Sigmoid colon (tissue), 7 donors: ENCODE measurements around the gene PRRT2. TPM values are rescaled to one million over a fixed set of nuclear protein-coding genes. Genes with fewer than 3 reads are reported as not detected.

ENCODE experiments used
- DNase-seq: peaks from one replicate; pipeline ENCODE4 v3.0.0-alpha.2; 2019
- H3K27ac ChIP-seq, 4 donors: fragments of 200-600 bp; sonication (generic); one replicate each; pipeline ENCODE4 v1.5.1; 2016 to 2019; ENCODE audit warnings: mild to moderate bottlenecking in 1 of 4
- H3K27me3 ChIP-seq, 3 donors: fragments of 200-600 bp; sonication (generic); one replicate each; pipeline ENCODE4 v1.5.1; 2019; ENCODE audit warnings: mild to moderate bottlenecking in 1 of 3
- H3K36me3 ChIP-seq, 4 donors: fragments of 200-600 bp; sonication (generic); one replicate each; pipeline ENCODE4 v1.5.1; 2016 to 2019
- H3K4me1 ChIP-seq, 4 donors: fragments of 200-600 bp; sonication (generic); one replicate each; pipeline ENCODE4 v1.5.1; 2017 to 2019
- H3K4me3 ChIP-seq, 4 donors: fragments of 200-600 bp; sonication (generic); one replicate each; pipeline ENCODE4 v1.5.1; 2017 to 2019; ENCODE audit warnings: mild to moderate bottlenecking in 2 of 4, moderate library complexity in 1 of 4
- H3K9me3 ChIP-seq, 4 donors: fragments of 200-600 bp in 3 of 4; sonication (generic) in 3 of 4; one replicate each; pipeline versions ENCODE4 v1.5.1 to v1.6.1; 2013 to 2019
- EP300 ChIP-seq, 4 donors: sonication (generic); formaldehyde crosslinking; IDR thresholded peaks; one replicate each; pipeline ENCODE4 v1.6.1; 2017; ENCODE audit warnings: antibody characterized with exemption in 4 of 4
- POLR2A ChIP-seq, 2 donors: fragments of 450-650 bp; IDR thresholded peaks; one replicate each; pipeline ENCODE4 v1.6.1; 2016; ENCODE audit warnings: antibody characterized with exemption in 2 of 2, mild to moderate bottlenecking in 2 of 2, moderate library complexity in 2 of 2
- POLR2AphosphoS5 ChIP-seq, 4 donors: sonication (generic); formaldehyde crosslinking; IDR thresholded peaks; one replicate each; pipeline ENCODE4 v1.6.1; 2017; ENCODE audit warnings: antibody characterized with exemption in 4 of 4
- WGBS, 2 donors: extraction: QIAGEN DNeasy Blood & Tissue Kit; methylation state at CpG; one replicate each; pipeline ENCODE4 v1.1.7; 2013; 5-methylcytosine and 5-hydroxymethylcytosine counted together
- intact Hi-C: fragments of 100-400 bp; cut with DNase I; formaldehyde crosslinking; loops from one replicate; pipeline ENCODE4 v1.15.1; 2023
- polyA plus RNA-seq, 3 donors: library from polyadenylated mRNA; stranded (reverse); fragments of 200-250 nt; gene quantifications; one replicate each; pipeline ENCODE4 v1.2.3, GENCODE V29; 2013
- total RNA-seq, 4 donors: library from RNA; depleted of rRNA; stranded (reverse); fragments of >200 nt; gene quantifications; one replicate each; pipeline ENCODE4 v1.1.0, GENCODE V29; 2016
- TF ChIP-seq, protein P1 (sequence below), 4 experiments: fragments of 450-650 bp in 3 of 4; fragments of 200-600 bp in 1 of 4; IDR thresholded peaks; one replicate each; pipeline ENCODE4 v1.5.1; 2016 to 2019; ENCODE audit warnings: antibody characterized with exemption in 4 of 4, mild to moderate bottlenecking in 3 of 4, moderate library complexity in 2 of 4
- donor health status: healthy with polysubstance abuse.
- donor health status: Bipolar disorder and iron deficiency.
- donor health status: healthy.

The PRRT2 gene
- total and polyA plus RNA-seq, 7 donors, result 0.69 to 22.7 (median 6.5) TPM; not detected in 1

DNA sequence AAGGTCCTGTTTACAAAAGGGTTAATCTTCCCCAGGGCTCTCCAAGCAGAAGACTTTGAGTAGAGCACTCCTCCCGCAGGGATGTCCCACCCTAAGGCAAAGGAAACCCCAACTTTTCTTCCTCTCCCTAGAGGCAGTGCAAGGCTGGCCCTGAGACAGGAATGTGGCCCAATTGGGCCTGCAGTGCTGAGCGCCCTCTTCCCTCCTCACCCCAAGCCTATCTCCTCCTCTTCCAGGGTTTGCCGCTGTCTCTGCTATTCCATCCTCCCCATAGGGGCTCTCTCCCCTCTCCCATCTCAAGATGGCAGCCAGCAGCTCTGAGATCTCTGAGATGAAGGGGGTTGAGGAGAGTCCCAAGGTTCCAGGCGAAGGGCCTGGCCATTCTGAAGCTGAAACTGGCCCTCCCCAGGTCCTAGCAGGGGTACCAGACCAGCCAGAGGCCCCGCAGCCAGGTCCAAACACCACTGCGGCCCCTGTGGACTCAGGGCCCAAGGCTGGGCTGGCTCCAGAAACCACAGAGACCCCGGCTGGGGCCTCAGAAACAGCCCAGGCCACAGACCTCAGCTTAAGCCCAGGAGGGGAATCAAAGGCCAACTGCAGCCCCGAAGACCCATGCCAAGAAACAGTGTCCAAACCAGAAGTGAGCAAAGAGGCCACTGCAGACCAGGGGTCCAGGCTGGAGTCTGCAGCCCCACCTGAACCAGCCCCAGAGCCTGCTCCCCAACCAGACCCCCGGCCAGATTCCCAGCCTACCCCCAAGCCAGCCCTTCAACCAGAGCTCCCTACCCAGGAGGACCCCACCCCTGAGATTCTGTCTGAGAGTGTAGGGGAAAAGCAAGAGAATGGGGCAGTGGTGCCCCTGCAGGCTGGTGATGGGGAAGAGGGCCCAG is 1.0 kb downstream of the PRRT2 start:
- Histone ChIP-seq H3K4me1 (peaks cover 0 to 87% (median 80%) of the 10 kb centered on the region in 4 donors), H3K36me3 (peaks cover 0 to 22% (median 8%) of the 10 kb centered on the region in 4 donors), H3K9me3 (no peaks in the 10 kb centered on the region), H3K27me3 (no peaks in the 10 kb centered on the region), H3K27ac (peak overlapping the region; percentile 94 to 97 (median 95)), H3K4me3 (peak overlapping the region; percentile 46 to 66 (median 60))
- DNase-seq, result no peak
- intact Hi-C loops, result loop anchor here (5.0 to 10.0 kb wide), 3 partner anchors 254 to 842 kb away; partner anchors contain the start of genes ALDOA, FBRS, PRR14 and TBX6
- no peak for TF ChIP-seq POLR2A (IDR thresholded peaks at IDR 0.05)
- TF ChIP-seq POLR2AphosphoS5 (IDR thresholded peaks at IDR 0.05), result no peak
- TF ChIP-seq EP300 (IDR thresholded peaks at IDR 0.05), result no peak
- TF ChIP-seq, protein P1, sequence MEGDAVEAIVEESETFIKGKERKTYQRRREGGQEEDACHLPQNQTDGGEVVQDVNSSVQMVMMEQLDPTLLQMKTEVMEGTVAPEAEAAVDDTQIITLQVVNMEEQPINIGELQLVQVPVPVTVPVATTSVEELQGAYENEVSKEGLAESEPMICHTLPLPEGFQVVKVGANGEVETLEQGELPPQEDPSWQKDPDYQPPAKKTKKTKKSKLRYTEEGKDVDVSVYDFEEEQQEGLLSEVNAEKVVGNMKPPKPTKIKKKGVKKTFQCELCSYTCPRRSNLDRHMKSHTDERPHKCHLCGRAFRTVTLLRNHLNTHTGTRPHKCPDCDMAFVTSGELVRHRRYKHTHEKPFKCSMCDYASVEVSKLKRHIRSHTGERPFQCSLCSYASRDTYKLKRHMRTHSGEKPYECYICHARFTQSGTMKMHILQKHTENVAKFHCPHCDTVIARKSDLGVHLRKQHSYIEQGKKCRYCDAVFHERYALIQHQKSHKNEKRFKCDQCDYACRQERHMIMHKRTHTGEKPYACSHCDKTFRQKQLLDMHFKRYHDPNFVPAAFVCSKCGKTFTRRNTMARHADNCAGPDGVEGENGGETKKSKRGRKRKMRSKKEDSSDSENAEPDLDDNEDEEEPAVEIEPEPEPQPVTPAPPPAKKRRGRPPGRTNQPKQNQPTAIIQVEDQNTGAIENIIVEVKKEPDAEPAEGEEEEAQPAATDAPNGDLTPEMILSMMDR (IDR thresholded peaks at IDR 0.05), result no peak
- WGBS, 2 donors, result 76 to 78% methylated on average over 9 of the region's 9 CpGs

DNA sequence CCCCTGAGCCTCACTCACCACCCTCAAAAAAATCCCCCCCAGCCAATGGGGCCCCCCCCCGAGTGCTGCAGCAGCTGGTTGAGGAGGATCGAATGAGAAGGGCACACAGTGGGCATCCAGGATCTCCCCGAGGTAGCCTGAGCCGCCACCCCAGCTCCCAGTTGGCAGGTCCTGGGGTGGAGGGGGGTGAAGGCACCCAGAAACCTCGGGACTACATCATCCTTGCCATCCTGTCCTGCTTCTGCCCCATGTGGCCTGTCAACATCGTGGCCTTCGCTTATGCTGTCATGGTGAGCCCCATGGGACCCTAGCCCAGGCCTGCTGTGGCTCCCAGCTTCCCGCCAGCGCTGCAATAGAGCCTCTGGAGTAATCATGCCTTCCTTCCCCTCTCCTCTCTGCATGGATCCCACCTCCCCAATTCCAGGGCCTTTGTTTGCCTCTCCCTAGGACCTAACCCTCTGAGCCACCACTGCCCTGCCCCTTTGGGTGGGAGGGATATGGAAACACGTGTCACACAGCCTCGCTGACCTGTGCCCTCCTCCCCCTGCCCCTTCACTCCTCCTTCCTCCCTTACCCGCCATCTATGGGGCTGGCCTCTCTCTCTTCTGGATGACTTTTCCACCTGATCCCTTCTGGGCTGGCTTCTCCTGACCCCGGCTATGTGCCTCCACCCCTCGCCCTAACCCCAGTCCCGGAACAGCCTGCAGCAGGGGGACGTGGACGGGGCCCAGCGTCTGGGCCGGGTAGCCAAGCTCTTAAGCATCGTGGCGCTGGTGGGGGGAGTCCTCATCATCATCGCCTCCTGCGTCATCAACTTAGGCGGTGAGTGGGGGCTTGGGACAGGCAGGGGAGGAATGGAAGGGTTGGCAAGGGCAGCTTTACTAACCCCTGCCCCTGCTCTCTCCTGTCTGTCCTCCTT is 1.9 kb downstream of the PRRT2 start:
- Histone ChIP-seq H3K9me3 (no peaks in the 10 kb centered on the region), H3K36me3 (peaks cover 0 to 23% (median 6%) of the 10 kb centered on the region in 4 donors), H3K4me1 (peaks cover 0 to 81% (median 72%) of the 10 kb centered on the region in 4 donors), H3K27ac (peak overlapping the region; percentile 94 to 97 (median 95)), H3K4me3 (peak overlapping the region in 1 of 4 donors; percentile 66), H3K27me3 (no peaks in the 10 kb centered on the region)
- intact Hi-C loops, result loop anchor here (5.0 to 10.0 kb wide), 3 partner anchors 253 to 841 kb away; partner anchors contain the start of genes ALDOA, FBRS, PRR14 and TBX6
- no peak for DNase-seq
- no peak for TF ChIP-seq POLR2A (IDR thresholded peaks at IDR 0.05)
- no peak for TF ChIP-seq POLR2AphosphoS5 (IDR thresholded peaks at IDR 0.05)
- TF ChIP-seq, protein P1 (IDR thresholded peaks at IDR 0.05), result no peak
- TF ChIP-seq EP300 (IDR thresholded peaks at IDR 0.05), result no peak
- 68 to 77% methylated on average over 24 of the region's 24 CpGs for WGBS, 2 donors

DNA sequence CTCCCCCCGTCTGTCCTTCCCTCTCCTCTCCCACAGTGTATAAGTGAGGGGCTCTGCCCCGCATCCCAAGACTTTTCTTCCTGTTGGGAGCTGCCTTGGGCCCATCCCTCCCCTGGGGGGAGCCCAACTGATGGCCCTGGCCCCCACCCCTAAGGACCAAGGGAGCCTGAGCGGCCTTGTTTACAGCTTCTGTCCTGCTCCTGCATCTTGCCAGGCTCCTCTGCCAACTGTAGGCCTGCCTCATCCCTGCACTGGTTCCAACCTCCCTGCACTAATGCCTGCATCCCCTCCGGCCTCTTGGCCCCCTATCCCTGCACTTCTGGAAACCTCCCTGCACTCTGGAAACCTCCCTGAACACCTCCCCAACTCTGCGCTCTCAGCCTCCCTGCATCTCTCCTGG is 2.6 kb downstream of the PRRT2 start:
- Histone ChIP-seq H3K36me3 (peaks cover 0 to 23% (median 4%) of the 10 kb centered on the region in 4 donors), H3K27me3 (no peaks in the 10 kb centered on the region), H3K27ac (peak overlapping the region; percentile 94 to 97 (median 95)), H3K4me1 (peaks cover 0 to 81% (median 71%) of the 10 kb centered on the region in 4 donors), H3K9me3 (no peaks in the 10 kb centered on the region), H3K4me3 (no peak overlapping the region)
- DNase-seq, result no peak
- intact Hi-C loops, result loop anchor here (5.0 to 10.0 kb wide), 3 partner anchors 253 to 840 kb away; partner anchors contain the start of genes ALDOA, FBRS, PRR14 and TBX6
- TF ChIP-seq POLR2AphosphoS5 (IDR thresholded peaks at IDR 0.05) (no peak), POLR2A (IDR thresholded peaks at IDR 0.05) (no peak), EP300 (IDR thresholded peaks at IDR 0.05) (no peak)
- TF ChIP-seq, protein P1 (IDR thresholded peaks at IDR 0.05), result no peak
- 78 to 89% methylated on average over 5 of the region's 5 CpGs for WGBS, 2 donors

DNA sequence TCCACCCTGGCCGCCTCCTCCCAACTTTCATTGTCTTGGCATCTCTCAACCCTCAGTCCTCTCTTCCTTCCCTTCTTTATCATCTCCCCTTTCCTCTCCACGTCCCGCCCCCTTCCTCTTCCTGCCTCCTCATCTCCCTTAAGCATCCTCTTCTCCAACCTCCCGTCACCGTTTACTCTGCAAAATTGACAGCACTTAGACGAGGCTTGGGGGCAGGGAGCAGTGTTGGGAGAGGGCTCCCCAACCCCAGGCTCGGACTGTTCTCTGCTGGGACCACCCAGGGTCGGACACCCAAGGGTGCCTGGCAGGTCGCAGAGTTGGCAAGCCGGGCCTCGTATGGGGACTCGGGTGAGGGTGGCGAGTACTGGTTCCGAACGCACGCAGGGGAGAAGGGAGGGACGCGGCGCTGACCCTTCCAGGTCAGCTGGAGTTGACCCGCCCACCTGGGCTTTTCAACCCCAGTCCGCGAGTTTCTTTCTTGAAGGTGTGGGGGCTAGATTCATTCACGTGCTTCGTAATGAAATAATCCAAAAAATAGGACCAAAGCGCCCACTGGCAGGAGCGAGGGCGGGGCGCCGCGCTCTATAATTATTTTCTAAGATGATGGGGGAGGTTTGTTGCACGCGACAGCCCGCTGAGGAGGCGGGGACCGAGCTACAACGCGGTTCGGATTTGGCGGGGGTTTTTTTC is 3.2 kb downstream of the PRRT2 start:
- Histone ChIP-seq H3K27ac (peak overlapping the region; percentile 94 to 97 (median 95)), H3K9me3 (no peaks in the 10 kb centered on the region), H3K4me3 (peak overlapping the region; percentile 21 to 78 (median 63)), H3K4me1 (peaks cover 0 to 81% (median 71%) of the 10 kb centered on the region in 4 donors), H3K27me3 (no peaks in the 10 kb centered on the region), H3K36me3 (peaks cover 0 to 18% (median 4%) of the 10 kb centered on the region in 4 donors)
- 4 to 6% methylated on average over 39 of the region's 39 CpGs for WGBS, 2 donors
- TF ChIP-seq POLR2AphosphoS5 (IDR thresholded peaks at IDR 0.05) (no peak), EP300 (IDR thresholded peaks at IDR 0.05) (no peak), POLR2A (IDR thresholded peaks at IDR 0.05) (no peak)
- TF ChIP-seq, protein P1 (IDR thresholded peaks at IDR 0.05), result no peak
- peak; percentile 79 for DNase-seq
- intact Hi-C loops, result loop anchor here (5.0 to 10.0 kb wide), 3 partner anchors 157 to 840 kb away; partner anchors contain the start of genes FBRS, PRR14, TAOK2 and TBX6
